HG02588 (cell line): ENCODE measurements around the gene ATP2A2.
"Not testable (repeated sequence)": the region's sequence is repeated elsewhere in the genome, so short reads cannot be mapped to it uniquely, and the experiment has no call there.

ENCODE experiments used
- ATAC-seq: cut with Tn5 transposase; IDR thresholded peaks from one replicate; pipeline ENCODE4 v1.9.1; 2021; ENCODE audit warnings: mild to moderate bottlenecking, moderate library complexity; ENCODE audit not compliant: unreplicated experiment

The ATP2A2 gene

GRCh38 chr12:110365489-110366320, 84.7 kb downstream of the ATP2A2 start:
- ATAC-seq, result no peak

DNA sequence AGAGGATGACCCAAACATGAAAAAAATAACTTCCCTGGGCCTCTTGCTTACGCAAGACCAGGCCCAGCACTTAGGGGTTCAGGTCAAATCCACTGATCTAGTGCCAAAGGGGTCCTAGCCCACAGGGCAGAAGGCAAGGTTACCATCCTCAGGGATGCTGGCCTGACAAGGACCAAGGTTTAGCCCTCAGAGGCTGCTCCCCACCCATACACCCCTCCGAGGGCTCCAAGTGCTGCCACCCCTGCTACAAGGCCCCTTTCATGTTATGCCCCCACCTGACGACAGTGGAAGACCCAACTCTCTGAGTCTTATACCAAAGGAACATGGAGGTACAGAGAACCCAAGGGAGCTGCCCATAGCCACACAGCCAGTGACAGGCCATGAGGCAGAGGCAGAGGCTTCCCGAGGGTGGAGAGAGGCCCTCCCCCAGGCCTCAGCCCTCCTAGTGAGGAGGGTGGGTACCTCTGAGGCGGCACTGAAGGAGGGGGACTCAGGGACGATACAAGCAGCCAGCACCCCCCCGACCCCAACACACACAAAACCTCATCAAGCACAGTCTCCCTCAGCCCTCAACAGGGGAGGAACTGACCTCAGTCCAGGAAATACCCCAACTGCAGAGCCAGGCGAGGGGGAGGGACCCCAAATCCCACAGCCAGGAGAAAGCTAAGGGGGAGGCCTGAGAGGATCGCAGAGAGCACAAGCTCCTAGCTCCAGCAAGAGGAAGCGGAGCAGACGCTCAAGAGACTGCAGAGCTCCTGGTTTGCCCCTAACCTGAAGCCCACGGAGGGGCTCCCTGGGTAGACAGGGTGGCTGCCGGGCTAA, 85.5 kb downstream of the ATP2A2 start:
- no peak for ATAC-seq

DNA sequence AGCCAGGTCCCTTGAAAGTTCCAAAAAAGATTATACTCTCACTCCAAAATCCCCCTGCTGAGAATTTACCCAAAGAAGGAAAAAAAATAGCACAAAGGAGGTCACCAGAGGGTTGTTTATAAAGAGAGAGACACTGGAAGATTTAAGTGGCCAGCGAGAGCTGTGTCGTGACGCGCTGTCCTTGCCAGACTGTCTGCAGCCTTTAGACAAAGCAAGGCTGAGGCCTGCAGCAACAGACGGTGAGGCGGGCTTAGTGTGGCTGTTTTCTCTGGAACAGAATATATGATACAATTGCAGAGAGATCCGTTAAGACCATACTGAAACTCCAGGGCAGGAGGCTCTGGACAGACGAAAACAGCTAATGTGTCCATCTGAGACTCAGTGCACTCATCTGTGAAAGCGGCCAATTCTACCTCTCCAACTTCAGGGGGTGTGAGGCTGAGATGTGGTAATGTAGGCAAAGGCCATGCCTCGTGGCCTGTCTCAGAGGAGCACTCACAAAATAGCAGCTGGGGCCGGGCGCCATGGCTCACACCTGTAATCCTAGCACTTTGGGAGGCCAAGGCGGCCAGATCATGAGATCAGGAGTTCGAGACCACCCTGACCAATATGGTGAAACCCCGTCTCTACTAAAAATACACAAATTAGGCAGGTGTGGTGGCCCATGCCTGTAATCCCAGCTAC, 86.3 kb downstream of the ATP2A2 start:
- ATAC-seq, result no peak

DNA sequence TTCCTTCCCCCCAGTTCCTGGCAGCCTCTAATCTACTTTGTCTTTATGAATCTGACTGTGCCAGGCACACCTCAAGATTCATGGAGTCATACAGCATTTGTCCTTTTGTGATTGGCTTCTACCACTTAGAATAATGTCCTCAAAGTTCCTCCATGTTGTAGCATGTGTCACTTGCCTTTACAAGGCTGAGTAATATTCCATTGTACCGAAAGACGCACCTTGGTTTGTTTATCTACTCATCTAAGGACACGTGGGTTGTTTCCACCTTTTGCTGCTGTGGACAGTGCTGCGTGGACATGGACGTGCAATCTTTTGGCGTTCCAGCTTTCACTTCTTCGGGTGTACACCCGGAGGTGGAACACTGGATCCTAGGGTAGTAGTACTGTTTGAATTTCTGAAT, 88.9 kb downstream of the ATP2A2 start:
- no peak for ATAC-seq

GRCh38 chr12:110370732-110371231, 89.7 kb downstream of the ATP2A2 start:
- ATAC-seq, result no peak

- peak; percentile 68 for ATAC-seq
Measured at GRCh38 chr12:110371408-110372055, 90.5 kb downstream of the ATP2A2 start.

DNA sequence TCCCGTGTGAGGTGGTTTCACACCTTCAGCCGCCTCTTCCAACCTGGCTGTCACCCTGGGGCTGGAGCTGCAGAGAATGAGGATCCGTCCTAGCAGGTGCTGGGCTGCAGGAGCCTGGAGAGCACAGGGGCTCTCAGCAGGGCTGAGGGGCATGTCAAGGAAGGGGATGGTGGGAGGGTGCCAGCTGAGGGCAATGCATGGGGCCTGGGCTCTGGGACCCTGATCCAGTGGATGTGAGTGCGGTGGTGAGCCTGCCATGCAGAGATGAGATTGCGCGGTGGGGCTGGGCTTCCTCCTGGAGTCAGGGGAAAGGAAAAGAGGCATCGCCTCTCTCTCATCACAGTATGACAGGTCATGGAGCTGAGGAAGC, 91.0 kb downstream of the ATP2A2 start:
- no peak for ATAC-seq

- ATAC-seq, result no peak
Measured at GRCh38 chr12:110373025-110373424, 92.0 kb downstream of the ATP2A2 start.

DNA sequence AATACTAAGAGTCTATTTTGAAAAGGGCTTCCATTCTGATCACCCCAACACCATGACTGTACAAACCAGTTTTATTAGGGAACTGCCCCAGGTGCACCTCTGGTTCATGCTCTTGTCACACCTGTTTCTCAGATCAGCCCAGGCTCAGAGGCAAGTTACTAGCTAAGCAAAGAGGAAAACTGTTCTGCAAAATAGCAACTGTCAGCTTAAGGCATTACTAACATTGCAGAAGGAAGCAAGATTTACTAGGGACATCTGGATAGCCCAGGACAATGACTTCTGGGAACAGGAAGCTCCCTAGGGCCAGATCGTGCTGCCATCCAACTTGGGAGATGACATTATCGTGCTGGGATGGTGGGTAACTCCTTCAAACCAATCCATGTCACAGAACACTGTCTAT, 92.4 kb downstream of the ATP2A2 start:
- no peak for ATAC-seq

- no peak for ATAC-seq
Measured at GRCh38 chr12:110373962-110374611, 93.0 kb downstream of the ATP2A2 start.

DNA sequence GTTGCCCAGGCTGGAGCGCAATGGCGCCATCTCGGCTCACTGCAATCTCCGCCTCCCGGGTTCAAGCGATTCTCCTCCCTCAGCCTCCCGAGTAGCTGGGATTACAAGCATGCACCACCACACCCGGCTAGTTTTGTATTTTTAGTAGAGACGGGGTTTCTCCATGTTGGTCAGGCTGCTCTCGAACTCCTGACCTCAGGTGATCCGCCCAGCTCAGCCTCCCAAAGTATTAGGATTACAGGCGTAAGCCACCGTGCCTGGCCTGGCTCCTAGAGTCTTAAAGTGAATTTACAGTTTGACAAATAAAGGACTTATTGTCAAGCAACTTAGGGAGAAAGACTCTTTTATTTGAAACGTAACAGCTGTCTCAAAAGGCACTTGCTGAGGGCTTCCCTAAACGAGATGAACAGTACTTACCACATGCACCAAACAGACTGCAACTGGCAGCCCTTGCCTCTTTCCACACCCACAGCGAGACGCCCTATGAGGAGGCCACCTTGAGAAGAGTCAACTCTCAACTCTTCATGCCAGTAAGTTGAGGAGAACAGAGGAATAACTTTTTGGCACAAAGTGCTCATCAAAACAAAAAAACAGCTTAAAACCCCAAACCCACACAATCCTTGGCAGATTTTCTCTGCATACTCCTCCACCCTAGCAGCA, 97.2 kb downstream of the ATP2A2 start:
- not testable (repeated sequence) for ATAC-seq

DNA sequence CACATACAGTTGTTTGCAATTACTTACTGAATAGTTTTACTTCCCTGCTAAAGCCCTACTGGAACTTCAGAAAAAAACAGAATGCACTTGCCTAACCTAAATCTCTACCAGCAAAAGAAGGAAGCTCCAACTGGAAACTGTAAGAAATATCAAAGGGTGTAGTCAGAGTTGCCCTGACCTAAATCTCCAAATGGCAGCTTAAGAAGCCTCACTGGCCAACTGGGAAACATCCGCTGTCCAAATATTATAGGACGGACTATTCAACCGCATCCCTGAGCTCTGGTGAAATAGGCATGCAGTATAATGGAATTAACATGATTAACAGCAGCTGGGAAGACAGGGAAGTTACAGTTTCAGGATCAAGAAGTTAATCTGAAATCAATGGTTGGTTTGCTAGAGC, 98.2 kb downstream of the ATP2A2 start:
- no peak for ATAC-seq

DNA sequence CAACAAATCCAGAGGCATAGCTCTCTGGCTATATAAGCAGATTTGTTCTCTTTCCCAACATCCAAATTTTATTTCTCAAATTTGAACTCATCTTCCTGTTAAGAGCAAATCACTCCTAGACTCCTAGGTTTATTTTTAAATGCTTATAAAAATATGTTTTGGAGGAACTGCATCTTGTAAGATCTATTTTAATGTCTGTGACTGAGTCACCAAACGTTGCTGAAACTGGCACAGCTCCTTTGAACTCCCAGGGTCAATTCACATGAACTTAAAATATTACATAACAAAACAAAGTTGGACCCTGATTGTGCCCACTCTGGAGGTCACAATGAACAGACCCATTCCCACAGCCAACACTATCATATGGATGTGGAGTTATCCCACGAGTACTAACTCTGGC, 98.6 kb downstream of the ATP2A2 start:
- no peak for ATAC-seq

DNA sequence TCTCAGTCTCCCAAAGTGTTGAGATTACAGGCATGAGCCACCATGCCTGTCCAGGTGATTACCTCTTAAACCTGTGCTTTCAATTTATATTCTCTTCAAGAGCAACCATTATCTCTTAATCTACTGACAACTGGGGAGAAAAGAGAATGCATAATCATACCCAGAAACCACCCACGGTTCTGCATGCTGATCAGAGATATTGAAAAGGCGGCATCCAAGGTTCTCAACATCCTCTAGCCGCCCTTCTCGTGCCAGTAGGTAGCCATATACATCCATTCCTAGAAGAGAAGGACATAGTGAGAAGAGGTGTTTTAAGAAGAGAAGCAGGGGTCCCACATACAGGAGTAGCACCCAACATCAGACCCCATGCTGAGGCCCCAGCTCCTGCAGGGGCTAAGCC, 101.6 kb downstream of the ATP2A2 start:
- ATAC-seq, result no peak
